Liver (tissue), 9 donors: ENCODE data around the gene CENPL. TPM values are rescaled to one million over a fixed set of nuclear protein-coding genes. Genes with fewer than 3 reads are reported as not detected.

ENCODE experiments used
- DNase-seq: peaks from one replicate; pipeline ENCODE4 v3.0.0-alpha.2; 2017; ENCODE audit warnings: low spot score
- H3K27ac ChIP-seq, 2 donors: one replicate each; pipeline ENCODE4 v1.7.0; 2013; ENCODE audit warnings: inconsistent platforms in 2 of 2, low read length in 2 of 2, control low read depth in 1 of 2, low read depth in 1 of 2, mild to moderate bottlenecking in 1 of 2
- H3K27me3 ChIP-seq, 4 donors: one replicate each; pipeline versions ENCODE4 v1.6.1 to v1.7.0; 2013; ENCODE audit warnings: low read length in 3 of 4, inconsistent platforms in 1 of 4, mild to moderate bottlenecking in 1 of 4, moderate library complexity in 1 of 4; ENCODE audit not compliant: control insufficient read depth in 4 of 4, insufficient read depth in 4 of 4
- H3K36me3 ChIP-seq, 4 donors: one replicate each; pipeline versions ENCODE4 v1.6.1 to v1.7.0; 2013; ENCODE audit warnings: low read length in 3 of 4, mild to moderate bottlenecking in 3 of 4, low read depth in 1 of 4, moderate library complexity in 1 of 4; ENCODE audit not compliant: control insufficient read depth in 4 of 4, insufficient read depth in 3 of 4
- H3K4me1 ChIP-seq, 4 donors: one replicate each; pipeline versions ENCODE4 v1.6.1 to v1.7.0; 2013; ENCODE audit warnings: low read length in 3 of 4, mild to moderate bottlenecking in 3 of 4, moderate library complexity in 1 of 4; ENCODE audit not compliant: control insufficient read depth in 4 of 4, insufficient read depth in 4 of 4
- H3K4me3 ChIP-seq, 3 donors: one replicate each; pipeline versions ENCODE4 v1.6.1 to v1.7.0; 2013; ENCODE audit warnings: low read length in 3 of 3, control low read depth in 1 of 3, low read depth in 1 of 3, mild to moderate bottlenecking in 1 of 3
- H3K9ac ChIP-seq, 2 donors: one replicate each; pipeline ENCODE4 v1.7.0; 2013; ENCODE audit warnings: low read length in 2 of 2, mild to moderate bottlenecking in 2 of 2, moderate library complexity in 2 of 2, control low read depth in 1 of 2, low read depth in 1 of 2
- H3K9me3 ChIP-seq, 4 donors: one replicate each; pipeline versions ENCODE4 v1.6.1 to v1.7.0; 2013; ENCODE audit warnings: low read length in 3 of 4; ENCODE audit not compliant: control insufficient read depth in 4 of 4
- EGR1 ChIP-seq, 2 donors: IDR thresholded peaks; 2 replicates each; pipeline ENCODE4 v1.6.1; 2016 to 2018; ENCODE audit warnings: antibody characterized with exemption in 2 of 2, low read depth in 2 of 2
- FOXA1 ChIP-seq: IDR thresholded peaks from 2 replicates; pipeline ENCODE4 v1.6.1; 2016; ENCODE audit warnings: antibody characterized with exemption
- HNF4A ChIP-seq, 2 donors: conservative IDR thresholded peaks; 2 replicates each; pipeline ENCODE4 v1.6.1; 2016; ENCODE audit warnings: antibody characterized with exemption in 2 of 2, mild to moderate bottlenecking in 2 of 2
- HNF4G ChIP-seq: IDR thresholded peaks from 2 replicates; pipeline ENCODE4 v1.6.1; 2016; ENCODE audit warnings: antibody characterized with exemption
- JUND ChIP-seq, 2 donors: IDR thresholded peaks; 2 replicates each; pipeline ENCODE4 v1.6.1; 2016; ENCODE audit warnings: antibody characterized with exemption in 2 of 2
- MAX ChIP-seq: IDR thresholded peaks from 2 replicates; pipeline ENCODE4 v1.6.1; 2016; ENCODE audit warnings: antibody characterized with exemption
- NR2F2 ChIP-seq: IDR thresholded peaks from 2 replicates; pipeline ENCODE4 v1.6.1; 2016; ENCODE audit warnings: antibody characterized with exemption
- RAD21 ChIP-seq, 2 donors: IDR thresholded peaks; 2 replicates each; pipeline ENCODE4 v1.6.1; 2016; ENCODE audit warnings: antibody characterized with exemption in 2 of 2, mild to moderate bottlenecking in 2 of 2
- REST ChIP-seq: IDR thresholded peaks from 2 replicates; pipeline ENCODE4 v1.6.1; 2016; ENCODE audit warnings: antibody characterized with exemption, mild to moderate bottlenecking
- RXRA ChIP-seq, 2 donors: IDR thresholded peaks; 2 replicates each; pipeline ENCODE4 v1.6.1; 2017 to 2018; ENCODE audit warnings: antibody characterized with exemption in 2 of 2, mild to moderate bottlenecking in 1 of 2
- SP1 ChIP-seq: IDR thresholded peaks from 2 replicates; pipeline ENCODE4 v1.6.1; 2018; ENCODE audit warnings: antibody characterized with exemption, mild to moderate bottlenecking
- TAF1 ChIP-seq: conservative IDR thresholded peaks from 2 replicates; pipeline ENCODE4 v1.6.1; 2016; ENCODE audit warnings: antibody characterized with exemption, mild to moderate bottlenecking
- WGBS: extraction: QIAGEN DNeasy Blood & Tissue Kit; methylation state at CpG from one replicate; pipeline ENCODE4 v1.1.7; 2013; 5-methylcytosine and 5-hydroxymethylcytosine counted together
- polyA plus RNA-seq, 2 donors: library from polyadenylated mRNA; stranded (reverse) in 1 of 2; unstranded in 1 of 2; fragments of 200-250 nt in 1 of 2; fragments of >200 nt in 1 of 2; fragmentation: Nextera tagmentation in 1 of 2; extraction: Ambion mirVana in 1 of 2; gene quantifications; one replicate each; pipeline versions ENCODE4 v1.2.1 to v1.2.3, GENCODE V29; 2013 to 2015
- total RNA-seq, 2 donors: library from RNA; depleted of rRNA; stranded (reverse); fragments of >200 nt; gene quantifications; one replicate each; pipeline ENCODE4 v1.2.3, GENCODE V29; 2014
- TF ChIP-seq, protein P1 (sequence below): IDR thresholded peaks from 2 replicates; pipeline ENCODE4 v1.6.1; 2016; ENCODE audit warnings: antibody characterized with exemption
- TF ChIP-seq, protein P2 (sequence below): fragments of 150-350 bp; IDR thresholded peaks from 2 replicates; pipeline ENCODE4 v1.5.1; 2017; ENCODE audit warnings: improper control_type of control experiment, low read depth, low read length; ENCODE audit not compliant: missing input control
- TF ChIP-seq, protein P3 (sequence below): IDR thresholded peaks from 2 replicates; pipeline ENCODE4 v1.6.1; 2016; ENCODE audit warnings: antibody characterized with exemption
- donor health status: healthy.
- donor health status: healthy.
- donor health status: healthy.
- donor health status: healthy.
- donor health status: healthy.

CENPL gene
- total and polyA plus RNA-seq, 4 donors = 0.61 to 19.1 (median 1.2) TPM

GRCh38 chr1:173789841-173790240 is 34.8 kb downstream of the CENPL start:
- no peak for DNase-seq
- TF ChIP-seq RXRA (IDR thresholded peaks at IDR 0.05) (no peak), EGR1 (IDR thresholded peaks at IDR 0.05; ENCODE audit: low read depth in 2 of 2) (no peak), NR2F2 (no peak), RAD21 (IDR thresholded peaks at IDR 0.05) (no peak), FOXA1 (no peak), HNF4G (no peak), TAF1 (no peak), REST (no peak), MAX (no peak), HNF4A (conservative IDR thresholded peaks at IDR 0.05) (no peak), JUND (IDR thresholded peaks at IDR 0.05) (no peak), SP1 (no peak)
- TF ChIP-seq, protein P1, sequence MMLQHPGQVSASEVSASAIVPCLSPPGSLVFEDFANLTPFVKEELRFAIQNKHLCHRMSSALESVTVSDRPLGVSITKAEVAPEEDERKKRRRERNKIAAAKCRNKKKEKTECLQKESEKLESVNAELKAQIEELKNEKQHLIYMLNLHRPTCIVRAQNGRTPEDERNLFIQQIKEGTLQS = no peak
- TF ChIP-seq, protein P2, sequence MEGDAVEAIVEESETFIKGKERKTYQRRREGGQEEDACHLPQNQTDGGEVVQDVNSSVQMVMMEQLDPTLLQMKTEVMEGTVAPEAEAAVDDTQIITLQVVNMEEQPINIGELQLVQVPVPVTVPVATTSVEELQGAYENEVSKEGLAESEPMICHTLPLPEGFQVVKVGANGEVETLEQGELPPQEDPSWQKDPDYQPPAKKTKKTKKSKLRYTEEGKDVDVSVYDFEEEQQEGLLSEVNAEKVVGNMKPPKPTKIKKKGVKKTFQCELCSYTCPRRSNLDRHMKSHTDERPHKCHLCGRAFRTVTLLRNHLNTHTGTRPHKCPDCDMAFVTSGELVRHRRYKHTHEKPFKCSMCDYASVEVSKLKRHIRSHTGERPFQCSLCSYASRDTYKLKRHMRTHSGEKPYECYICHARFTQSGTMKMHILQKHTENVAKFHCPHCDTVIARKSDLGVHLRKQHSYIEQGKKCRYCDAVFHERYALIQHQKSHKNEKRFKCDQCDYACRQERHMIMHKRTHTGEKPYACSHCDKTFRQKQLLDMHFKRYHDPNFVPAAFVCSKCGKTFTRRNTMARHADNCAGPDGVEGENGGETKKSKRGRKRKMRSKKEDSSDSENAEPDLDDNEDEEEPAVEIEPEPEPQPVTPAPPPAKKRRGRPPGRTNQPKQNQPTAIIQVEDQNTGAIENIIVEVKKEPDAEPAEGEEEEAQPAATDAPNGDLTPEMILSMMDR = no peak
- TF ChIP-seq, protein P3, sequence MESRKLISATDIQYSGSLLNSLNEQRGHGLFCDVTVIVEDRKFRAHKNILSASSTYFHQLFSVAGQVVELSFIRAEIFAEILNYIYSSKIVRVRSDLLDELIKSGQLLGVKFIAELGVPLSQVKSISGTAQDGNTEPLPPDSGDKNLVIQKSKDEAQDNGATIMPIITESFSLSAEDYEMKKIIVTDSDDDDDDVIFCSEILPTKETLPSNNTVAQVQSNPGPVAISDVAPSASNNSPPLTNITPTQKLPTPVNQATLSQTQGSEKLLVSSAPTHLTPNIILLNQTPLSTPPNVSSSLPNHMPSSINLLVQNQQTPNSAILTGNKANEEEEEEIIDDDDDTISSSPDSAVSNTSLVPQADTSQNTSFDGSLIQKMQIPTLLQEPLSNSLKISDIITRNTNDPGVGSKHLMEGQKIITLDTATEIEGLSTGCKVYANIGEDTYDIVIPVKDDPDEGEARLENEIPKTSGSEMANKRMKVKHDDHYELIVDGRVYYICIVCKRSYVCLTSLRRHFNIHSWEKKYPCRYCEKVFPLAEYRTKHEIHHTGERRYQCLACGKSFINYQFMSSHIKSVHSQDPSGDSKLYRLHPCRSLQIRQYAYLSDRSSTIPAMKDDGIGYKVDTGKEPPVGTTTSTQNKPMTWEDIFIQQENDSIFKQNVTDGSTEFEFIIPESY = no peak
- WGBS = 97% methylated on average over 2 of the region's 2 CpGs
- Histone ChIP-seq H3K36me3 (peaks cover 6 to 26% (median 12%) of the 10 kb centered on the region in 4 donors), H3K27ac (no peak overlapping the region), H3K9me3 (no peaks in the 10 kb centered on the region), H3K4me3 (no peak overlapping the region), H3K4me1 (no peaks in the 10 kb centered on the region), H3K27me3 (no peaks in the 10 kb centered on the region), H3K9ac (no peak overlapping the region)

- Histone ChIP-seq H3K36me3 (peaks cover 14 to 65% (median 46%) of the 10 kb centered on the region in 4 donors), H3K9me3 (no peaks in the 10 kb centered on the region), H3K27ac (no peak overlapping the region), H3K4me3 (no peak overlapping the region), H3K9ac (no peak overlapping the region), H3K4me1 (no peaks in the 10 kb centered on the region), H3K27me3 (no peaks in the 10 kb centered on the region)
- no peak for DNase-seq
- TF ChIP-seq, protein P3 = no peak
- TF ChIP-seq TAF1 (no peak), SP1 (no peak), RXRA (IDR thresholded peaks at IDR 0.05) (no peak)
- TF ChIP-seq, protein P2 = no peak
- over 99% methylated on average over 7 of the region's 7 CpGs for WGBS
Measured at GRCh38 chr1:173784997-173785396, 39.7 kb downstream of the CENPL start.
